ENCODE measurements around the gene NBR1.
"Not testable (repeated sequence)": the region's sequence is repeated elsewhere in the genome, so short reads cannot be mapped to it uniquely, and the experiment has no call there.

The NBR1 gene

GRCh38 chr17:43246456-43246855 is 75.4 kb downstream of the NBR1 start:
- not testable (repeated sequence) for DNase-seq (ENCODE audit: low read depth, low spot score)

All from ELF-1 (cell line).